GM19328 (cell line): ENCODE measurements around the gene TNNI2.
"Not testable (repeated sequence)": the region's sequence is repeated elsewhere in the genome, so short reads cannot be mapped to it uniquely, and the experiment has no call there.

Experiments used
- ATAC-seq: cut with Tn5 transposase; IDR thresholded peaks from one replicate; pipeline ENCODE4 v1.9.1; 2021; ENCODE audit warnings: mild to moderate bottlenecking, moderate library complexity; ENCODE audit not compliant: unreplicated experiment

TNNI2 gene

GRCh38 chr11:1870721-1871466, 32.1 kb downstream of the TNNI2 start:
- no peak for ATAC-seq

DNA sequence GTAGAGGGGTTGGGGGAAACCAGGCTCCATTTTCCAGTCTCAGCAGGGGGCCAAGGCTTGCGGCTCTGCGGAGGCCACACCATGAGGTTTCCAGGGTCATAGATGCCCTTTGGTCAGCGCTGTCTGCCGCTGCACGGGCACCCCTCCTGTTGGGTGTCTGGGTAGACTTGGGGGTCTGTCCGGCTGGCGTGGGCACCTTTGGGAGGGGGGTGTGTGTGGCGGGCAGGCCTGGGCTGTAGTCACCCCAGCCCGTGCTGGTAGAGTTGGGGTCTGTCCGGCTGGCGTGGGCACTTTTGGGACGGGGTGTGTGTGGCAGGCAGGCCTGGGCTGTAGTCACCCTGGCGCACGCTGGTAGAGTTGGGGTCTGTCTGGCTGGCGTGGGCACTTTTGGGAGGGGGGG, 32.8 kb downstream of the TNNI2 start:
- no peak for ATAC-seq

DNA sequence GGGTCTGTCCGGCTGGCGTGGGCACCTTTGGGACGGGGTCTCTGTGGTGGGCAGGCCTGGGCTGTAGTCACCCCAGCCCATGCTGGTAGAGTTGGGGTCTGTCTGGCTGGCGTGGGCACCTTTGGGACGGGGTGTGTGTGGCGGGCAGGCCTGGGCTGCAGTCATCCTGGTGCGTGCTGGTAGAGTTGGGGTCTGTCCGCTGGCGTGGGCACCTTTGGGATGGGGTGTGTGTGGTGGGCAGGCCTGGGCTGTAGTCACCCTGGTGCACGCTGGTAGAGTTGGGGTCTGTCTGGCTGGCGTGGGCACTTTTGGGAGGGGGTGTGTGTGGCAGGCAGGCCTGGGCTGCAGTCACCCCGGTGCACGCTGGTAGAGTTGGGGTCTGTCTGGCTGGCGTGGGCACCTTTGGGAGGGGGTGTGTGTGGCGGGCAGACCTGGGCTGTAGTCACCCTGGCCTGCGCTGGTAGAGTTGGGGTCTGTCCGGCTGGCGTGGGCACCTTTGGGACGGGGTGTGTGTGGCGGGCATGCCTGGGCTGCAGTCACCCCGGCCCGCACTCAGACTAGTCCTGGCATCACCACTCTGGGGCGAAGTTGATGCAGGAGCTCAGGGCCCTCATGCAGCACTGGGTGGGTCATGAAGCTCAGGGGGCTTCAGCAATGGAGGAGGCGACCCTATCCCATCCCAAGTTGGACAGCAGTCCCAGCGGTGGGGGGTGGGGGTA, 33.6 kb downstream of the TNNI2 start:
- no peak for ATAC-seq

DNA sequence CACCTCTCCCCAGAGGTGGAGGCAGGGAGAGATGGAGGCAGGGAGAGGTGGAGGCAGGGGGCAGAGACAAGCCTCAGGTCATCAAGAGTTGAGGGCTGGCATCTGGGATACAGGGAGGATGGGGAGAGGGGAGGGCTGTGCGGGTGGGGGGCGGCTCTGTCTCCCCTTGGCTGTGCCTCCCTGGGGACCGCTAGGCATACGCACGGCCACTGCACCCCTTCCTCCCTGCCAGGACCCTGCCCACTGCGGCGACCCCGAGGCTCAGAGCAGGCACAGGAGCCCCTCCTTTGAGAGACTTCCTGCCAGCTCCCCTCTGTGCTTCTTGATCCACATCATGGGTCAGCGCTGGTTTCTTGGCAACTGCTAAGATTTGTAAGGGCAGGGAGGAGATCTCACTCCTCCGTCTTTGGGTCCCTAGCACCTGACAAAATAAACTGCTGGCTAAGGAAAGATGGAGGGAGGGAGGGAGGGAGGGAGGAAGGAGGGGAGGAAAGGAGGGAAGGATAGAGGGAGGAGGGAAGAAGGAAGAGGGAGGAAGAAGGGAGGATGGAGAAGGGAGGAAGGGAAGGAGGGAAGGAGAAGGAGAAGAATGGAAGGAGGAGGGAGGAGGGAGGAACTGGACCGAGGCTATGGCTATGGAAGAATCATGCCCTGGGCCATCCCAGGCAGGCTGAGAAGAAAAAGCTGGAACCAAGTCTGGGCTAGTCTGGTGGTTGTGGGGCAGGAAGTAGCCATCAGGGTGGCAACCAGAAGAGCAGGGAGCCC, 34.4 kb downstream of the TNNI2 start:
- no peak for ATAC-seq

GRCh38 chr11:1873813-1874150, 35.0 kb downstream of the TNNI2 start:
- ATAC-seq = not testable (repeated sequence)

DNA sequence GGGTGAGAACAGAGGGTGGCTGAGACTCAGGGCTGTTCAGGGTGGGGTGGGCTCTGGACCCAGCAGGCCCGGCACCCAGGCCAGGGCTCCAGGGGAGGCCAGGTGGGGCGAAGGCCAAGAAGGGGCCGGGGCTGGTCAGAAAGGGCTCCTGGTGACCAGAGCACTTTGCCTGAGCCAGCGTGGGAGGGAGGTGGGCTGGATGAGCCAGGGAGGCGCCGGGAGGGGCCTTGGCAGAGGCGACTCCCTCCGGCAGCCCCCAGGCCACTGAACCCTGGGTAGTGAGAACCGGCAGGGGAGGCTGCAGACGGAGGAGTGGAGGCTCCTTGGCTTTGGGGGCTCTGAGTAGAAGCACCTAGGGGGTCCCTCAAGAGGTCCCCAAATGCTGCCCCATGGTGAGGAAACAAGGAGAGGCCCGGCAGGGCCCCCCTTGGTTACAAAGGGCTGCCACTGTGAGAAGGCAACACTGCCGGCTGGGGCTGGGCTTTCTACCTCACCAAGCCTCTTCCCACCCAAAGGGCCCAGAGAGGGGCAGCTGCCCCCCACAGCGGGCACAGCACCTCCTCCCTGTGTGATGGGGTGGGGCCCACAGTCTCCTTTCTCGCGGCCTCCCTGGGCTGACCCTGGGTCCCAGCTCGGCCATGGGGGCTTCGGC, 35.8 kb downstream of the TNNI2 start:
- ATAC-seq = not testable (repeated sequence)

DNA sequence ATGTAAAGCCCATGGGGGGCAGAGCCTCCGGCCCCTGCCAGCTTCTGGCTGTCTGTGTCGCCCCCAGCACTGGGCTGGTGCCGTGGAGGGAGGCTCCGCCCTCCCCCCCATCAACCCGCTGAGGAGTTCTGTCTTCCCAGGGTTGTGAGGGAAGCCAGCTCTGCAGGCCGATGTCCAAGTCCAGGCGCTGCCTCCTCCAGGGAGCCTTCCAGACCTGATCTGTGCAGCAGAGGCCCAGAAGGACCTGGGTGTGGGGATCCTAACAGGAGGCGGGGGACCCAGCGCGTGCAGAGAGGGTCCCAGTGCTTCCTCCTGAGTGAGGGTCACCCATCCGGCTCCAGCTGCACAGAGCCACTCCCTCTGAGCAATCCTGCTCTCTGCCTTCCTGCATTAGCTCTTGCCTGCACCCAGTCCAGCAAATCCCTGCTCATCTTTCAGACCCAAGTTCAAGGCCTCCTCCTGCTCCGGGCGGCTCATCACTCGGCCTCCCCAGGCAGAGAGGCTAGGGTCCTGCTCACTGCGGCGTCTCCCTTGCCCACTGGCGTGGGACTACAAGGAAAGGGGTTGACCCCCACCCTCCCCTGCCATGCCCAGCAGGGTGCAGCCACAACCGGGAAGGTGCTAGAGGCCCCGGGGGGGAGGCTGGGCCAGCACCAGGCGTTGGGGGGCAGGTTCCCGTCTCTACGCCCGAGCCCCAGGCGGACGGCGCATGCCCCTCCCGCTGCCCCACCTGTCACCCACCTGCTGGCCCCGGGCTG, 36.5 kb downstream of the TNNI2 start:
- ATAC-seq = no peak

DNA sequence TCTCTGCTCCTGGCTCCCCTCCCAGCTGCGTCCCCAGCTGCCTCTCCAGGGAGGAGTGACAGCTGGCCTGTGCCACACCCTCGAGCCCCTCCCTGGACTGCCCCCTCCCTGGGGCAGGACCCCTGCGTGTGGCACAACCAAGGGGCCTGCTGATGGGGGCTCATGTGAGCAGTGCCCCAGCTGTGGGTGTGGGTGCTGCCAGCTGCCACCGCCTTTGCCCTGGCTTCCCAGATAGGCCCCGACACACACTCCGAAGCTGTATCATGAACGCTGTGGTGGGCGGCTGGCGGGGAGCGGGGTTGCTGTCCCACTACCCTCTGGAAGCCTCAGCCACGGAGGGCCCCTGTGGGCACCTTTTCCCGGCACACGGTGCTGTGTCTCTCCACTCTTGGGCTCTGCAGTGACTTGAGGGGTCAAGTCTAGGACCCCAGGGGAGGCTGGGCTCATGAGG, 37.1 kb downstream of the TNNI2 start:
- ATAC-seq = not testable (repeated sequence)

DNA sequence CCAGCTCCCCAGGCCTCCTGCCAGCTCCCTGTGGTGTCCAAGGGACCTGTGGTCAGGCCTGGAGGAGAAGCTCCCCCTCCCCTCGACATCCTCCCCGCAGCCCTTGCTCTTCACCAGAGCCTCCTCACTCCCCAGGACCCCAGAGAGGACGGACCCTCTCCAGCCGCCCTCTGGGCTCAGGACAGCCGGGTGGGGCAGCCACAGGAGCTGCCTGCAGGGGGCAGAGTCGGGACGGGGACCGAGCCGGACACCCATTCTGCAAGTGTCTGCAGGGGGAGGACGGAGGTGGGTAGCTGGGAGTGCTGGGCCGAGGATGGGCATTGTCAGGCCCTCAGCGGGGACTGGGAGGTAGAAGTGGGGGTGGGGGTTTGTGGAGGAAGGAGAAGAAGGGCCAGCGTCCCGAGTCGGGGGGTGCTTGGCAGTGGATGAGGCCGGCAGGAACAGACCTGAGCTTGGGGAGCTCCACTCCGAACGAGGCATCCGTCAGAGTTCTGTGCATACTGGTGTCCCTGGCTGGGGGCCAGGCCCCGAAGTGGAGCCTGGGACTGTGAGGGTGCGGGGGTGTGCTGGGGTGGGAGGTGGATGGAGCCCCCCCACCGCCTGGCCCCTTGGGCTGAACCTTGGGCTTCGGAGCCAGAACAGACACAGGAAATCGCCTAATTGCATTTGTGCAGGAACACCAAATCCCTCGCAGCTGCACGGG, 37.7 kb downstream of the TNNI2 start:
- ATAC-seq = no peak

- ATAC-seq = no peak
Observed at GRCh38 chr11:1877211-1878136, 38.7 kb downstream of the TNNI2 start.

DNA sequence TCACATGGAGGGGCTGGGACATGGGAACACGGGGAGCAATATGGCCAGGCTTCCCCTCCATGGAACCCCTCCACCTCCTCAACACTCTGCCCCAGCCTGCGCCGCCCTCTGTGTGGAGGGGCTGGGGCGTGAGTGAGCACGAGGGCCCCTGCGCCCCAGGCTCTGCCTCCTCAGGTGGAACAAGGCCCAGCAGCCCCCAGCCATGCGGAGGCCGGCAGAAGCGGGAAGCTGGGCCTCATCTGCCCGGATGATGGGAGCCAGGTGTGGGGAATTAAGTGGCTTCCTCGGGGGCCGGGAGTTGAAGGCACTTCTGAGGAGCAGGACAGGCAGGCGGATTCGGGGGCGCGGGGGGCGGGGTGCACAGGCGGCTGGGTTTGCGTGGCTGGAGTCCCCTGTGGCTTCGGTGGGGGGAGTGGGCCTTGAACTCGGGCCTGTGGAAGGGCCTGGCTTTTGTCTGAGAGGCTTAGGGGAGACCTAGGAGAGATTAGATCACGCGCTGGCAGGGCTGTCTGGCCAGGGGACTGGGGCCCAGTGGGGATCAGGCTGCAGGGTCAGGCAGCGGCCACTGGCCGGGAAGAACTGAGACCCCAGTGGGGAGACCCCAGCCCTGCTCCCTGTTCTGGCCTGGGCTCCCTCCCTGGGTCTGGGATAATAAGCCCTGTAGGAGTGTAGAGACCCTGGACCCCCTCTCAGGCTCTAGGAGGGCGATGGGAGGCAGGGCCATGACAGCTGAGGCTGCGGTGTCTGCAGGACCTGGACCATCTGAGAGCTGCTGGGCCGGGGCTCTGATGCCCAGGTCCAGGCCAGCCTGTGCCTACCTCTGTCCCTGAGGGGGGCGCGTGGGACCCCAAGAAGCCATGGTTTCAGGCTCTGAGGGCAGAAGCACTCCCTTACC, 39.6 kb downstream of the TNNI2 start:
- ATAC-seq = no peak

DNA sequence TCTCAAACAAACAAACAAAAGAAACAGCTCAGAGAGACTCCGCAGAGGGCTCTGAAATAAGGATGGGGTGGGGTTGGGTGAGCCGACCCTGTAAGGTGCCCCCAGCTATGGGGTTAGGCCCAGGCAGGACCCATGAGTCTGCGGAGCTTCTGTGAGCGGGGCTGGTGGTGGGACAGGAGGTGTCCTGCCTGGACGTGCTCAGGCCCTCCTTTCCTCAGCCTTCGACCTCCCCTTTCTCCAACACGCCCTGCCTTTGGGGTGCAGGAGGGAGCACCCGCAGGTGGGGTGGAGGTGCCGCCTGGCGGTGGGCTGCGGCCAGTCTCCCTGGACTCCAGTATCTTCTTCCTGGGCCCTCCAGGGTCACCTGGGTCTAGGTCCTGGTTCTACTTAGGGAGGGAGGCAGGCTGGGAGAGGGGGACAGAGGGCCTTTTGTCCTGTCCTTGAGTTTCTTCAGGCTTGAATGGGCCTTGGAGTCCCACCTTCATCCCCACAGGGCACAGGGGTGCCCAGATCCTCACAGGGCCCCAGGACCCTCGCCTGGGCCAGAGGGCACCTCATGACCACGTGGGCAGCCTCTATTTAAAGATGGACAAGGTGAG, 40.7 kb downstream of the TNNI2 start:
- no peak for ATAC-seq

DNA sequence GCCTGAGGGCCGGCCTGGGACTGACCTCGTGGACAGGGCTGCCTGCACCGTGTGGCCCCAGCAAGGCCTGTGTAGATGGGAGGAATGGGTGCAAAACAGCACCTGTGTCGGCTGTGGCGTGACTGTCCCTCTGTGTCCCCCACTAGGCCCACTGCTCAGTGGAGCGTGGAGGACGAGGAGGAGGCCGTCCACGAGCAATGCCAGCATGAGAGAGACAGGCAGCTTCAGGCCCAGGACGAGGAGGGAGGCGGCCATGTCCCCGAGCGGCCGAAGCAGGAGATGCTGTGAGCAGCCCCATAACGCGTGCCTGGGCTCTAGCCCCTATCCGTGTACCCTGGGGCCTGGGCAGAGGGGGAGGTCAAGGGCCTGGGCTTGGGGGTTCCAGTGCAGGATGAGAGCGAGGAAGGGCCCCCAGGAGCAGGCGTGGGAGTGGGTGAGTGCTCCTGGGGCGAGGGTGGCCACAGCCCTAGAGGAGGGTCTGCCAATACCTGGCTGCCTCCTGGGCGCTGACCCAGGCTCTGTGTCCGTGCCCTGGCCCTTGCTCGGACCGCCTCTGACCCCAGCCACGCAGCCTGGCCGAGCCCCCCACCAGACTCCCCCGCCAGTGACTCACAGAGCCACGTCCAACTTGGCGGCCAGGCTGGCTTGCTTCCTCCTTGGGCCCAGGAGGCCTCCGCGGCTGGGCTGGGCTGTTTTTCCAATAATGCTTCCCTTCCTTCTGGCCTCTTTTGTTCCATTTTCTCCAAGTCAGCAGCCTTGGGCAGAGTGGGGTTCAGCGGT, 41.4 kb downstream of the TNNI2 start:
- no peak for ATAC-seq

DNA sequence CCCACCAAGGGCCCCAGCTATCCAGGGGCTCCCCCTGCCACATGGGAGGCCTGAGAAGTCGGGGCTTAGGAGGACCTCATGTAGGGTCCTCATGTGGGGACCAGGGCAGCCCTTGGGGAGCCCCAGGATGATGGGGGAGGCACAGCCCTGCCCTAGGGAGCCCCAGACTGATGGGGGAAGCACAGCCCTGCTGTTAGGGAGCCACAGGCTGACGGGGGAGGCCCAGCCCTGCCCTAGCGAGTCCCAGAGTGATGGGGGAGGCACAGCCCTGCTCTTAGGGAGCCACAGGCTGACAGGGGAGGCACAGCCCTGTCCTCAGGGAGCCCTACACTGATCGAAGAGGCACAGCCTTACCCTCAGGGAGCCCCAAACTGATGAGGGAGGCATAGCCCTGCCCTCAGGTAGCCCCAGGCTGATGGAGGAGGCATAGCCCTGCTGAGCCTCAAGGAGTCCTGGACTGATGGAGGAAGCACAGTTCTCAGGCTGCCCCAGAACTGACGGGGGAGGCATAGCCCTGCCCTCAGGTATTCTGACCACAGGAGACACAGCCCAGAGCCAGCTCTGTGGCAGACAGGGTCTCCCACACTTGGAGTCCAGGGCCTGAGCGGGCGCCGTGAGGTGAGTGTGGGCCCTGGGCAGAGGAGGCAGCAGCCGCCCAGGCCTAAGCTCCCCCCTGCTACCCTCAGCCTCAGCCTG, 42.1 kb downstream of the TNNI2 start:
- ATAC-seq = no peak

- ATAC-seq = no peak
Observed at GRCh38 chr11:1881442-1882264, 42.9 kb downstream of the TNNI2 start.
